Esophagus (tissue), 2 donors: ENCODE measurements around the gene EXOC3. TPM values are rescaled to one million over a fixed set of nuclear protein-coding genes. Genes with fewer than 3 reads are reported as not detected.

Source experiments
- H3K27ac ChIP-seq, 2 donors: one replicate each; pipeline ENCODE4 v1.5.1; 2013; ENCODE audit warnings: low read depth in 2 of 2, mild to moderate bottlenecking in 2 of 2, inconsistent platforms in 1 of 2, low read length in 1 of 2, moderate library complexity in 1 of 2
- H3K27me3 ChIP-seq, 2 donors: one replicate each; pipeline ENCODE4 v1.6.1; 2013; ENCODE audit warnings: low read length in 2 of 2, control low read depth in 1 of 2, mild to moderate bottlenecking in 1 of 2; ENCODE audit not compliant: insufficient read depth in 2 of 2, control insufficient read depth in 1 of 2
- H3K36me3 ChIP-seq, 2 donors: one replicate each; pipeline ENCODE4 v1.6.1; 2013; ENCODE audit warnings: low read length in 1 of 2; ENCODE audit not compliant: control insufficient read depth in 2 of 2, insufficient read depth in 2 of 2
- H3K4me1 ChIP-seq, 2 donors: one replicate each; pipeline ENCODE4 v1.6.1; 2013; ENCODE audit warnings: low read length in 1 of 2; ENCODE audit not compliant: control insufficient read depth in 2 of 2, insufficient read depth in 2 of 2
- H3K4me3 ChIP-seq, 2 donors: one replicate each; pipeline ENCODE4 v1.5.1; 2013; ENCODE audit warnings: low read length in 2 of 2, mild to moderate bottlenecking in 2 of 2, low read depth in 1 of 2, moderate library complexity in 1 of 2
- H3K9me3 ChIP-seq, 2 donors: one replicate each; pipeline ENCODE4 v1.6.1; 2013; ENCODE audit warnings: mild to moderate bottlenecking in 2 of 2, low read depth in 1 of 2, low read length in 1 of 2, moderate library complexity in 1 of 2; ENCODE audit not compliant: control insufficient read depth in 2 of 2, insufficient read depth in 1 of 2
- WGBS, 2 donors: extraction: QIAGEN DNeasy Blood & Tissue Kit; methylation state at CpG; one replicate each; pipeline ENCODE4 v1.1.7; 2013; 5-methylcytosine and 5-hydroxymethylcytosine counted together
- polyA plus RNA-seq, 2 donors: library from polyadenylated mRNA; stranded (reverse); fragments of 200-250 nt; gene quantifications; one replicate each; pipeline ENCODE4 v1.2.3, GENCODE V29; 2013
- donor health status: healthy with polysubstance abuse.
- donor health status: Bipolar disorder and iron deficiency.

EXOC3 gene
- polyA plus RNA-seq, 2 donors, result 40.3 to 49.1 TPM

- 83 to 87% methylated on average over 18 of the region's 18 CpGs for WGBS, 2 donors
- Histone ChIP-seq H3K27ac (no peak overlapping the region), H3K36me3 (peaks cover 0 to 2% of the 10 kb centered on the region in 2 donors), H3K9me3 (no peaks in the 10 kb centered on the region), H3K27me3 (no peaks in the 10 kb centered on the region), H3K4me3 (no peak overlapping the region), H3K4me1 (peaks cover 0 to 10% of the 10 kb centered on the region in 2 donors)
Measured at GRCh38 chr5:418162-419121, 24.5 kb upstream of the EXOC3 start.

GRCh38 chr5:419970-420369 lies 23.0 kb upstream of the EXOC3 start:
- Histone ChIP-seq H3K9me3 (no peaks in the 10 kb centered on the region), H3K27ac (no peak overlapping the region), H3K4me3 (no peak overlapping the region), H3K27me3 (no peaks in the 10 kb centered on the region), H3K36me3 (peaks cover 0 to 2% of the 10 kb centered on the region in 2 donors), H3K4me1 (peaks cover 1 to 7% of the 10 kb centered on the region in 2 donors)
- WGBS, 2 donors, result 78 to 85% methylated on average over 12 of the region's 12 CpGs

GRCh38 chr5:420632-421286 lies 22.2 kb upstream of the EXOC3 start:
- H3K36me3 ChIP-seq, result peaks cover 0 to 2% of the 10 kb centered on the region in 2 donors
- peaks cover 2 to 7% of the 10 kb centered on the region in 2 donors for H3K4me1 ChIP-seq
- H3K4me3 ChIP-seq, result no peak overlapping the region
- H3K27me3 ChIP-seq, result no peaks in the 10 kb centered on the region
- H3K9me3 ChIP-seq, result no peaks in the 10 kb centered on the region
- 90 to 95% methylated on average over 52 of the region's 52 CpGs for WGBS, 2 donors
- H3K27ac ChIP-seq, result no peak overlapping the region

- 88 to 90% methylated on average over 34 of the region's 34 CpGs for WGBS, 2 donors
- H3K4me1 ChIP-seq, result peaks cover 2% of the 10 kb centered on the region in 2 donors
- H3K27me3 ChIP-seq, result no peaks in the 10 kb centered on the region
- H3K36me3 ChIP-seq, result no peaks in the 10 kb centered on the region
- H3K4me3 ChIP-seq, result no peak overlapping the region
- H3K27ac ChIP-seq, result no peak overlapping the region
- H3K9me3 ChIP-seq, result no peaks in the 10 kb centered on the region
Measured at GRCh38 chr5:421287-421880, 21.6 kb upstream of the EXOC3 start.

GRCh38 chr5:421901-422300 lies 21.1 kb upstream of the EXOC3 start:
- H3K4me1 ChIP-seq, result peaks cover 2% of the 10 kb centered on the region in 2 donors
- no peaks in the 10 kb centered on the region for H3K27me3 ChIP-seq
- H3K9me3 ChIP-seq, result no peaks in the 10 kb centered on the region
- no peak overlapping the region for H3K4me3 ChIP-seq
- H3K27ac ChIP-seq, result no peak overlapping the region
- WGBS, 2 donors, result 91 to 96% methylated on average over 13 of the region's 13 CpGs
- H3K36me3 ChIP-seq, result no peaks in the 10 kb centered on the region

- H3K9me3 ChIP-seq, result no peaks in the 10 kb centered on the region
- no peaks in the 10 kb centered on the region for H3K36me3 ChIP-seq
- H3K27me3 ChIP-seq, result no peaks in the 10 kb centered on the region
- WGBS, 2 donors, result 84 to 86% methylated on average over 32 of the region's 32 CpGs
- peaks cover 2% of the 10 kb centered on the region in 2 donors for H3K4me1 ChIP-seq
- no peak overlapping the region for H3K27ac ChIP-seq
- no peak overlapping the region for H3K4me3 ChIP-seq
Measured at GRCh38 chr5:422323-423232, 20.4 kb upstream of the EXOC3 start.

GRCh38 chr5:423233-423565 lies 19.8 kb upstream of the EXOC3 start:
- 81 to 93% methylated on average over 9 of the region's 9 CpGs for WGBS, 2 donors
- Histone ChIP-seq H3K36me3 (peaks cover 0 to 3% of the 10 kb centered on the region in 2 donors), H3K4me3 (no peak overlapping the region), H3K9me3 (no peaks in the 10 kb centered on the region), H3K27me3 (no peaks in the 10 kb centered on the region), H3K4me1 (peaks cover 2% of the 10 kb centered on the region in 2 donors), H3K27ac (no peak overlapping the region)

GRCh38 chr5:423626-424261 lies 19.2 kb upstream of the EXOC3 start:
- WGBS, 2 donors, result 77 to 80% methylated on average over 24 of the region's 24 CpGs
- H3K9me3 ChIP-seq, result no peaks in the 10 kb centered on the region
- H3K36me3 ChIP-seq, result peaks cover 0 to 3% of the 10 kb centered on the region in 2 donors
- H3K27me3 ChIP-seq, result no peaks in the 10 kb centered on the region
- H3K4me1 ChIP-seq, result peaks cover 0 to 2% of the 10 kb centered on the region in 2 donors
- no peak overlapping the region for H3K27ac ChIP-seq
- no peak overlapping the region for H3K4me3 ChIP-seq
